HG02571 (cell line): ENCODE measurements around the gene ETF1.
"Not testable (repeated sequence)": the region's sequence is repeated elsewhere in the genome, so short reads cannot be mapped to it uniquely, and the experiment has no call there.

Source experiments
- ATAC-seq: cut with Tn5 transposase; IDR thresholded peaks from one replicate; pipeline ENCODE4 v1.9.1; 2021; ENCODE audit warnings: mild to moderate bottlenecking, moderate library complexity; ENCODE audit not compliant: unreplicated experiment

The ETF1 gene

GRCh38 chr5:138492560-138493045 is 50.4 kb downstream of the ETF1 start:
- no peak for ATAC-seq

DNA sequence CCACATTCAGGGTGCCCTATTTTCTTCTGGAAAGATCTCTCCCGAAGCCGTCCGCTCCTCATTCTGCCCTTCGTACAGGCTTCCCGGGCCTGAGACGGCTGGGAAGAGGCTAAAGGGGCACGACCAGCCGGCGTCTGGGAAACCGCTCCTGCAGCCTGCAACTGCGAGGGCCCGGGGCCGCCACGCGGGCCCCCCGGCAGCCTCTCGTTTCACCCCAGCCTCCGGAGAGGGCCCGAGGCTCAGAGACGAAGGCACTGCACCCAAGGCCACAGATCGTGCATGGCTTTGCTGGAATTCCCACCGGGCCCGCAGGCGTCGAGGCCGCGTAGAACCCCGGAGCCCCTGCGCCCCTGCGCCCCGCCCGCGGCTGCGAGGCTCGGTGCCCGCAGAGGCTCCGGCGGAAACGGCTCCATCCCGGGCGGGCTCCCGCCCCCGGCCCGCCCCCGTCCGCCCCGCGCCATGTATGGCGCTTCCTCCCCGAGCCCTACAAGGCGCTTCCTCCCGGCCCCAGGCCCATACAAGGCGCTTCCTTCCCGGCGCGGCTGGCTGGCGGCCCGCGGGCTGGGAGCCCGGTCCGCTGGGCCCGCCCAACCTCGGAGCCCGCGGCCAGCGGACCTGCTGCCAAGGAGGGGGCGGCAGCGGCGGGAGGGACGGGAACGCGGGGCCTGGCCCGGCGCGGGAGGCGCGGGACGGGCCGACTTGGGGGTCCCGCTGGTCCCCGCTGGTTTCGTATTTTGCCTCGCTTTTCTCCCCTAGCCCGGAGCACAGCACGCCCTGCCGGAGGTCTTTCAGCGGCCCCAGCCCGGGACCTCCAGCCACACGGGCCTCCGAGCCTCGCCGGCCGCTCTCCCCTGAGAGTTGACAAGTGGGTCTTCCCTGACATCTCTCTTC is 51.1 kb downstream of the ETF1 start:
- ATAC-seq: peak; percentile 91

GRCh38 chr5:138491284-138491648 is 51.8 kb downstream of the ETF1 start:
- ATAC-seq: no peak

DNA sequence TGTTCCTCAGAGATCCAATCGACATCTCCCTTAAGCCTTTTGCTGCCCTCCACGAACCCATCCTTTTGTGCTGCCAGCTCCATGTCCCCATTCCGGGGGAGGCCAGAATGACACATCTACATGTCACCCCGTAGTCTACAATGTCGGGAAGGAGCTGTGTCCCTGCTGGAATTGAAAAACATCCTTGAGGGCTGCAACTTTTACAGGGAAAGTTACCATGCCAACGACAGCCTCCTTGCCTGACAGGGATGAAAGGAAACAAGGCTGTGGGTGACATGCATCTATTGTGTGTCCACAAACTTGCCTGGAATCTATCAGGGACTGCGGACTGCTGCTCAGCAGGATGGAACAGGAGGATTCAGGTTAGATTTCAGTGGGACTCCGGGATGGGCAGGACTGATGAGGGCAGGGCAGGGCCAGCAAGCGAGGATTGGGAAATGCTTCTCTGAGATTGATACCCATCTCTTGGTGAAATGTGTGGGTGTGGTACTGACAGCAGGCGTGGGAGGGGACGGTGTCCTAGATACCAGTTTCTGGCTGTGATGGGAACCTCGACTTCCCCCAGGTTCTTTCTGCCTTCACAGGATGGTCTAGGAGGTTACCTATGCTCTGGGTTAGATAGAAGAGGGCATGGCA is 52.3 kb downstream of the ETF1 start:
- no peak for ATAC-seq

DNA sequence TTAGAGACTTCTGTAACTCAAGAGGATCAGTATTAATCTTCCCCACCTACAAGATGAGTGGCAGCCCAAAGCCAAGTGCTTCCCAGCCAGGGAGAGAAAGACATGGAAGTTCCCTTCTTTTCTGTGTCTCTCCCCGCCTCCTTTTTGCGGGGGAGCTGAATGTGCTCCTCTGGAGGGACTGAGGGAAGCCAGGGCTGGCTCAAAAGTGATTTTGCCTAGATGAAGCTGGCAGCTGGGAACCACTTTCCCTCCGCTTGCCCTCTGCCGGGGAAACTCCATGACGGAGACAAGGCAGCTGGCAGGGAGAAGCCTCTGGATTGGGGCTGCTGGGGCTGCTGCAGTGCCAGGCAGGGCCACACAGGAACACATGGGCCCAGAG is 53.4 kb downstream of the ETF1 start:
- ATAC-seq: no peak

GRCh38 chr5:138488481-138488945 is 54.5 kb downstream of the ETF1 start:
- no peak for ATAC-seq

GRCh38 chr5:138482638-138483037 is 60.4 kb downstream of the ETF1 start:
- no peak for ATAC-seq

- ATAC-seq: no peak
Measured at GRCh38 chr5:138476918-138477317, 66.1 kb downstream of the ETF1 start.

DNA sequence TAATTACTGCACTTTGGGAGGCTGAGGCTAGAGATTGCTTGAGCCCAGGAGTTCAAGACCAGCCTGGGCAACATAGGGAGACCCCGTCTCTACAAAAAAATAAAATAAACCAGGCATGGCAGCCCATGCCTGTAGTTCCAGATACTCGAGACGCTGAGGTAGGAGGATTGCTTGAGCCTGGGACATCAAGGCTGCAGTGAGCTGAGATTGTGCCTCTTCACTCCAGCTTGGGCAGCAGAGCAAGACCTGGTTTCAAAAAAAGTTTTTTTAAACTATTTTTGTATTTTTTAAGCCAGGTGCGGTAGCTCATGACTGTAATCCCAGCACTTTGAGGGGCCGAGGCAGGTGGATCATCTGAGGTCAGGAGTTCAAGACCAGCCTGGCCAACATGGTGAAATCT is 69.9 kb downstream of the ETF1 start:
- not testable (repeated sequence) for ATAC-seq

DNA sequence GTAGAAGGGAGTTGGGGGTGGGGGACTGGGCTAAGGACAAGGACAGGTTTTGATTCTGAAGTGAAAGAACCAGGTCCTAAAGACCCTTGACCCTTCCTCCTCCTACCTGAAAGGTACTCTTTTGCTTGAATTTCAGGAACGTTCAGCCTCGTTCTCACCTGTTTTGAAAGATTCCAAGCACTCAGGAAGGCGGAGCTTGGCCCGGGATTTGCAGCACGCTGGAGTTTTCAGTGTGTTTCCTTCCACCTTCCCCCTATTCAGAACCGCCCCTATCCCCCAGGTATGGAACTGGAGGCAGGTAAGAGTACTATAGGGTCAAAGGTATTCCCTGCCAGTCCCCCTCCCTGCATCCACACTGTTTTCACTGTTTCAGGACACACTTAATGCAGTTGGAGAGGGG is 70.7 kb downstream of the ETF1 start:
- no peak for ATAC-seq

GRCh38 chr5:138471052-138471361 is 72.0 kb downstream of the ETF1 start:
- ATAC-seq: no peak

DNA sequence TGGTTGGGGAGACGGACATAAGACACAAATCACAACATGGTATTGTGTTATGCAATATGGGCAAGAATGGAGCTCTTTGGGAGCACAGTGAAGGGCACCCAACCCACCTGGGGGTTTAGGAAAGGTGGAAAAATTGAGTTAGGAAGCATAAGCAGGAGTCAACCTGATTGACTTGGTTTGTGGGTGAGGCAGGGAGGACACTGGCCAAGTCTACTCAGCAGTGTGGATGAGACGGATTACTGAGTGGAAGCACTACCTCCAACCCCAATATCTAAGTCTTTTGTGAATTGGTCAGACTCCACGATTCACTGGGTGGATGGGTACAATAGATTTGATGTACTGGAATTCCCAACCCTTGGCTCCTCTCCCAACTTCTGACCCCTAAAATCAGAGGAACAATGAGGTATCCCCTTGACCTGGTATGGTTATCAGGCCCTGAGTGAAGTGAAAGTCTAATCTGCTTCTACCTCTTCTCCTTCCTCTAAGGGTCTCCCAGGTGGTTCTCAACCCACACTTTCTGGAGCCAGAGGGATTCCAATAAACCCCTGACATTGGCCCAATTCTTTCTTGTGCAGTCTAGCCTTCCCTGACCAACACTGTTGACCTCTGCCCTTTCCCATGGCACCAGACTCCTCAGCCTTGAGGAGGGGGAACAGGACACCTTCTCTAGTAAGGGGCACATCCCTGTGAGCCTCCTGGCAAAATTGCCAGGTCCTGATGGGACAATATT is 72.5 kb downstream of the ETF1 start:
- no peak for ATAC-seq

DNA sequence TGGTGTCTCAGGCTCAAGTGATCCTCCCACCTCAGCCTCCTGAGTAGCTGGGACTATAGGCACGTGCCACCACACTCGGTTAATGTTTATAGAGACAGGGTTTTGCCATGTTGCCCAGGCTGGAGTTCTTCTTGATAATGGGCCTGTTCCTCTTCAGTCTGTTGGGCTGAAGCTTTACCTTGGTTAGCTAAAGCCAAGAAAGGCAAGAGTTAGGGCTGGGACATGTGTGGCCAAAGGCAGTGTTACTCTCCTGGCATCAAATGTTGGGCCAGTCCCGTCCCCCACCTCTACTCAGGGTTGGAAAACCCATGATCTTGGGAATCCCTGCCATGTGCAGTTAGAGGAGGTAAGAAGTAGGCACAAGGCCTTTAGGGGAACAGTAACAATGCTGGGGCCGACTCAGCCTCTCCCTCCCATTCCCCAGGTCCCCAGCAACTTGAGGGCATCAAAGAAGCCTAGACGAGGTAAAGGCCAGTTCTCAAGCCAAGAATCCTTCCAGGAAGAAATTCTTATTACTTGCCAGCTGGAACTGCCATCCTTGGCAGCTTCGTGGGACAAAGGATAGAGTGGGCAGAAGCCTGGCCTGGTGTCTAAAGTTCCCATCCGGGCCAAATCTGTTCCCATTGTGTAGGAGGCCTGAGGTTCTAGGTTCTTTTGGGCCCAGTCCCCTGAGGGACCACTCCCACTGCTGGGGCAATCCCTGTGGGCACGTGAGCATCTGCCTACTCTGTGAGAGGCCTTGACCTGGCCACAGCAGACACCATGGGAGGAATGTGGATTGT is 73.3 kb downstream of the ETF1 start:
- no peak for ATAC-seq

DNA sequence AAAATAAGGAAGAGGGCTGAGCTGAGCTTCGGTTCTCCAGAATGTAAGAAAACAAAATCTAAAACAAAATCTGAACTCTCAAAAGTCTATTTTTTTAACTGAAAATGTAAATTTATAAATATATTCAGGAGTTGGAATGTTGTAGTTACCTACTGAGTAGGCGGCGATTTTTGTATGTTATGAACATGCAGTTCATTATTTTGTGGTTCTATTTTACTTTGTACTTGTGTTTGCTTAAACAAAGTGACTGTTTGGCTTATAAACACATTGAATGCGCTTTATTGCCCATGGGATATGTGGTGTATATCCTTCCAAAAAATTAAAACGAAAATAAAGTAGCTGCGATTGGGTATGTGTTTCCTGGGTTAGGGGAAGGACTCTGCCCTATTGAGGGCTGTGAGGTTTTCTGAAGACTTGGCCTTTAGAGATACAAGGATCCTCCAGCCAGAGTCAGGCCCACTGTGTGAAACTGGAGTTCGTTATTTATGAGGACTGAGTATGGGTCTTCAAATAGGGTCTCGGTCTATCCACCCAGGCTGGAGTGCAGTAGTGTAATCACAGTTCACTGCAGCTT is 74.0 kb downstream of the ETF1 start:
- ATAC-seq: no peak

DNA sequence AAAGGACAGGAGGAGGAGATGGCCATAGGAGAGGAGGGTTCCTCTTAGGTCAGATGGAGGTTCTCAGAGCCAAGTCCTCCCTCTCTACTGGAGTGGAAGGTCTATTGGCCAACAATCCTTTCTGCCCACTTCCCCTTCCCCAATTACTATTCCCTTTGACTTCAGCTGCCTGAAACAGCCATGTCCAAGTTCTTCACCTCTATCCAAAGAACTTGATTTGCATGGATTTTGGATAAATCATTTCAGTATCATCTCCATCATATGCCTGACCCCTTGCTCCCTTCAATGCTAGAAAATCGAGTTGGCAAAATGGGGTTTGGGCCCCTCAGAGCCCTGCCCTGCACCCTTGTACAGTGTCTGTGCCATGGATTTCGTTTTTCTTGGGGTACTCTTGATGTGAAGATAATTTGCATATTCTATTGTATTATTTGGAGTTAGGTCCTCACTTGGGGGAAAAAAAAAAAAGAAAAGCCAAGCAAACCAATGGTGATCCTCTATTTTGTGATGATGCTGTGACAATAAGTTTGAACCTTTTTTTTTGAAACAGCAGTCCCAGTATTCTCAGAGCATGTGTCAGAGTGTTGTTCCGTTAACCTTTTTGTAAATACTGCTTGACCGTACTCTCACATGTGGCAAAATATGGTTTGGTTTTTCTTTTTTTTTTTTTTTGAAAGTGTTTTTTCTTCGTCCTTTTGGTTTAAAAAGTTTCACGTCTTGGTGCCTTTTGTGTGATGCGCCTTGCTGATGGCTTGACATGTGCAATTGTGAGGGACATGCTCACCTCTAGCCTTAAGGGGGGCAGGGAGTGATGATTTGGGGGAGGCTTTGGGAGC is 74.7 kb downstream of the ETF1 start:
- no peak for ATAC-seq

GRCh38 chr5:138467711-138468132 is 75.3 kb downstream of the ETF1 start:
- ATAC-seq: no peak

GRCh38 chr5:138466900-138467710 is 75.9 kb downstream of the ETF1 start:
- no peak for ATAC-seq

- ATAC-seq: no peak
Measured at GRCh38 chr5:138466125-138466899, 76.7 kb downstream of the ETF1 start.
